Tibial artery (tissue), 4 donors: ENCODE results near the gene MMD2.

Experiments used
- DNase-seq, 2 donors: peaks; one replicate each; pipeline ENCODE4 v3.0.0-alpha.2; 2019
- H3K27ac ChIP-seq, 2 donors: fragments of 200-600 bp; sonication (generic) in 1 of 2; 1 replicate in 1 of 2; 2 replicates in 1 of 2; pipeline ENCODE4 v1.5.1; 2018 to 2019; ENCODE audit warnings: mild to moderate bottlenecking in 1 of 2
- H3K27me3 ChIP-seq, 2 donors: fragments of 200-600 bp; sonication (generic) in 1 of 2; one replicate each; pipeline versions ENCODE4 v1.5.1 to v1.6.0; 2016 to 2019
- H3K36me3 ChIP-seq, 3 donors: fragments of 200-600 bp; sonication (generic) in 2 of 3; one replicate each; pipeline ENCODE4 v1.5.1; 2016 to 2019; ENCODE audit warnings: mild to moderate bottlenecking in 2 of 3
- H3K4me1 ChIP-seq, 4 donors: fragments of 200-600 bp; sonication (generic) in 2 of 4; 1 replicate in 3 of 4; 2 replicates in 1 of 4; pipeline ENCODE4 v1.5.1; 2016 to 2019
- H3K4me3 ChIP-seq, 2 donors: fragments of 200-600 bp; sonication (generic) in 1 of 2; 1 replicate in 1 of 2; 2 replicates in 1 of 2; pipeline ENCODE4 v1.5.1; 2018 to 2019; ENCODE audit warnings: mild to moderate bottlenecking in 2 of 2
- H3K9me3 ChIP-seq, 3 donors: fragments of 200-600 bp; sonication (generic) in 1 of 3; one replicate each; pipeline ENCODE4 v1.5.1; 2016 to 2019
- intact Hi-C: fragments of 100-400 bp; cut with DNase I; formaldehyde crosslinking; loops from one replicate; pipeline ENCODE4 v1.15.0; 2023; ENCODE audit warnings: low total_unique reads
- TF ChIP-seq, protein P1 (sequence below), 2 experiments: fragments of 200-600 bp in 1 of 2; fragments of 450-650 bp in 1 of 2; IDR thresholded peaks; one replicate each; pipeline ENCODE4 v1.5.1; 2017 to 2019; ENCODE audit warnings: antibody characterized with exemption in 2 of 2, mild to moderate bottlenecking in 1 of 2, moderate library complexity in 1 of 2

Gene MMD2

DNA sequence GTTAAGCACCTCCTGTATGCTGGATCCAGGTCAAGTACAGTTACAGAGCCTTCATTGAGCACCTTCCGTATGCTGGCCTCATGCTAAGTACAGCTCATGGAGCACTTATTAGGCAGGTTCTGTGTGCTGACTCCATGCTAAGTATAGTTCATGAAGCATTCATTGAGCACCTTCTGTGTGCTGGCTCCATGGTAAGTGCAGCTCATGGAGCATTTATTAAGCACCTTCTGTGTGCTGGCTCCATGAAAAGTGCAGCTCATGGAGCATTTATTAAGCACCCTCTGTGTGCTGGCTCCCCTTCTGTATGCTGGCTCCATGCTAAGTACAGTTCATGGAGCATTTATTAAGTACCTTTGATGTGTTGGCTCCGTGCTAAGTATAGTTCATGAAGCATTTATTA lies 30.5 kb downstream of the MMD2 start:
- Histone ChIP-seq H3K27ac (no peak overlapping the region), H3K9me3 (no peaks in the 10 kb centered on the region), H3K4me3 (no peak overlapping the region), H3K4me1 (no peaks in the 10 kb centered on the region), H3K27me3 (peaks cover 0 to 41% of the 10 kb centered on the region in 2 donors), H3K36me3 (no peaks in the 10 kb centered on the region)
- DNase-seq = no peak
- TF ChIP-seq, protein P1, sequence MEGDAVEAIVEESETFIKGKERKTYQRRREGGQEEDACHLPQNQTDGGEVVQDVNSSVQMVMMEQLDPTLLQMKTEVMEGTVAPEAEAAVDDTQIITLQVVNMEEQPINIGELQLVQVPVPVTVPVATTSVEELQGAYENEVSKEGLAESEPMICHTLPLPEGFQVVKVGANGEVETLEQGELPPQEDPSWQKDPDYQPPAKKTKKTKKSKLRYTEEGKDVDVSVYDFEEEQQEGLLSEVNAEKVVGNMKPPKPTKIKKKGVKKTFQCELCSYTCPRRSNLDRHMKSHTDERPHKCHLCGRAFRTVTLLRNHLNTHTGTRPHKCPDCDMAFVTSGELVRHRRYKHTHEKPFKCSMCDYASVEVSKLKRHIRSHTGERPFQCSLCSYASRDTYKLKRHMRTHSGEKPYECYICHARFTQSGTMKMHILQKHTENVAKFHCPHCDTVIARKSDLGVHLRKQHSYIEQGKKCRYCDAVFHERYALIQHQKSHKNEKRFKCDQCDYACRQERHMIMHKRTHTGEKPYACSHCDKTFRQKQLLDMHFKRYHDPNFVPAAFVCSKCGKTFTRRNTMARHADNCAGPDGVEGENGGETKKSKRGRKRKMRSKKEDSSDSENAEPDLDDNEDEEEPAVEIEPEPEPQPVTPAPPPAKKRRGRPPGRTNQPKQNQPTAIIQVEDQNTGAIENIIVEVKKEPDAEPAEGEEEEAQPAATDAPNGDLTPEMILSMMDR (IDR thresholded peaks at IDR 0.05) = no peak
- intact Hi-C loops = no loop called here

DNA sequence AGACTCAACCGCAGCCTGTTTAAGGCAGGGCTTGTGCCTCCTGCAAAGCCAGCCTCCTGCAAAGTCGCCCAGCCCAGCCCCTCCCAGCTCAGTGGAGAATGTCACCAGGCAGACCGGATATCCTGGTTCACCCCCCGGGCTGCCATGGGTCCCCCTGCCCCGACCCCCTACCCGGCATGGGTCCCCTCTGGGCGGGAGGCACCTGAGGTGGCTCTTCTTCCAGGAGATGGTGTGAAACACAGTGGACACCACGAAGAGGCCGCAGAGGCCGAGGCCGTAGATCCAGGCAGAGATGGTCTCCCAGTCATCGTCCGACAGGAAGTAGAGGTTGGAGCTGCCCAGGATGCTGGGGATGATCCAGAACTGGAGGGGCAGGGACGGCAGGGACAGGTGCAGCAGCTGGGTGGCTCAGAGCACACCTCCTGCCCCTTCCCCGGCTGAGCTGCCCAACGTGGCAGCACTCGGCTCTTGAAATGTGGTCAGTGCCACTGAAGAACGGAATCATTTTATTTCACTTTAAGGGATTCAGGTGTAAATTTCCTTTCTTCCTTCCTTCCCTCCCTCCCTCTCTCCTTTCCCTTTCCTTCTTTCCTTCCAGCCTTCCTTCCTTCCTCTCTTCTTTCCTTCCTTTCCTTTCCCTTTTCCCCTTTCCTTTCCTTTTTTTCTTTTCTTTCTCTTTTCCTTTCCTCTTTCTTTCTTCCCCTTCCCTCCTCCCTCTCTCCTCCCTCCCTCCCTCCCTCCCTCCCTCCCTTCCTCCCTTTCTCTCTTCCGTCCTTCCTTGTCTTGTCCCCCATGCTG lies 38.8 kb downstream of the MMD2 start:
- no peaks in the 10 kb centered on the region for H3K36me3 ChIP-seq
- no peak for DNase-seq
- no peak overlapping the region for H3K4me3 ChIP-seq
- TF ChIP-seq, protein P1 (IDR thresholded peaks at IDR 0.05) = no peak
- no peak overlapping the region for H3K27ac ChIP-seq
- no peaks in the 10 kb centered on the region for H3K9me3 ChIP-seq
- no peaks in the 10 kb centered on the region for H3K4me1 ChIP-seq
- intact Hi-C loops = no loop called here
- H3K27me3 ChIP-seq = peaks cover 0 to 22% of the 10 kb centered on the region in 2 donors

DNA sequence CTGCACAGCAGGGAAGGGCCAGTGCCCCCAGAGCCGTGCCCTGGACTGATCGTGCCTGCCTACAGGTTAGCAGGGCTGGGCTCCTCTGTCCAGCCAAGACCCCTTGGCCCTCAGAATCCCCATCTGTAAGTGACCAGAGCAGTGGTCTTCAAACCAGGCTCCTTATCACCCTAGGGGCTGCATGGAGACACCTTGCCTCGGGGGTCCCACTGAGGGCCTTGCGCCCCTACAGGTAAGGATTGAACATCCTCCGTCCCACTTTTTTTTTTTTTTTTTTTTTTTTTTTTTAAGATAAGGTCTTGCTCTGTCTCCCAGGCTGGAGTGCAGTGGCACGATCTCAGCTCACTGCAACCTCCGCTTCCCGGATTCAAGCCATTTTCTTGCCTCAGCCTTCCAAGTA lies 42.9 kb downstream of the MMD2 start:
- H3K27me3 ChIP-seq = peaks cover 0 to 15% of the 10 kb centered on the region in 2 donors
- H3K9me3 ChIP-seq = no peaks in the 10 kb centered on the region
- intact Hi-C loops = no loop called here
- no peak overlapping the region for H3K4me3 ChIP-seq
- TF ChIP-seq, protein P1 (IDR thresholded peaks at IDR 0.05) = no peak
- H3K27ac ChIP-seq = no peak overlapping the region
- DNase-seq = no peak
- H3K36me3 ChIP-seq = no peaks in the 10 kb centered on the region
- no peaks in the 10 kb centered on the region for H3K4me1 ChIP-seq

DNA sequence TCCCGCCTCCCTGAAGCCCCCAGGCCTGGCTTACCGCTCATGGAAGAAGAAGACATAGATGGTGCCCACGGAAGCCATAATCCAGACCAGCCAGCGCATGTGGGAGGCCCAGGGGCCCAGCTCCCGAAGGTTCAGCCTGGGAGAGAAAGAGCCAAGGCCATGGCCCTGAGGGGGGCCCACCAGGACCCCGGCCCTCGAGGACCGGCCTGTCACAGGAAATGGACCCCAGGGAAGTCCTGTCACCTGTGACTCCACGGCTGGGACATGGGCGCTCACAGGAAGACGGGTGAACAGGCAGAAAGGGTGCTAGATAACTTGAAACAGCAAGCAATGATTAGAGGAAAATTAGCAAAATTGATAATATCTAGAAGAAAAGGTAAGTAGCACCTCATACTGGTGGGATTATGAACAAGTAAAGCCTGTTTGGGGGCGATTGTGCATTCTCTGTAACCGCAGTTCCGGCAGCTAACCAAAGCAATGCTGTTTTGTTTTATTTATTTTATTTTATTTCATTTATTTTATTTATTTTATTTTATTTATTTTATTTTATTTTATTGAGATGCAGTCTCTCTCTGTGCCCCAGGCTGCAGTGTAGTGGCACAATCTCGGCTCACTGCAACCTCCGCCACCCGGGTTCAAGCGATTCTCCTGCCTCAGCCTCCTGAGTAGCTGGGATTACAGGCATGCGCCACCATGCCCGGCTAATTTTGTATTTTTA lies 47.7 kb downstream of the MMD2 start:
- H3K4me1 ChIP-seq = no peaks in the 10 kb centered on the region
- TF ChIP-seq, protein P1 (IDR thresholded peaks at IDR 0.05) = no peak
- H3K27ac ChIP-seq = no peak overlapping the region
- H3K9me3 ChIP-seq = no peaks in the 10 kb centered on the region
- intact Hi-C loops = no loop called here
- peaks cover 0 to 6% of the 10 kb centered on the region in 2 donors for H3K27me3 ChIP-seq
- H3K4me3 ChIP-seq = no peak overlapping the region
- no peaks in the 10 kb centered on the region for H3K36me3 ChIP-seq
- no peak for DNase-seq

DNA sequence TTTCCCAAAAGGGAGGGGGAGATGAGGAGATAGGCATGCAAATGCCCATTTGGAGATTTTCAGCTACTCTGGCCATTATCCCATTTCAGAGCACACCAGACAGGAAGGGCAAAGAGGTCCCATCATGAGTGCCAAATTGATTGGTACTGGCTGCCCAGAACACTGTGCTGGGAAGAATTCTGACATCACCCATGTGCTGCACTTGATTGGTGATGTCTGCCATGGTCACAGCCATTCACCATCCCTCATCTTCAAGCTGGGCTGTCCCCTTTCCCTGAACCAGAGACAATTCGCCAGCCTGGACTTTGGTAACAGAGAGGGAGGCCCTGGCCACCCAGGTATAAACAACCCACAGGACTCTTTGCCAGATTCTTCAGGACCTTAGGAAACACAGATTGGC lies 52.3 kb downstream of the MMD2 start:
- Histone ChIP-seq H3K4me3 (no peak overlapping the region), H3K27me3 (peaks cover 0 to 42% of the 10 kb centered on the region in 2 donors), H3K27ac (no peak overlapping the region), H3K4me1 (no peaks in the 10 kb centered on the region), H3K9me3 (no peaks in the 10 kb centered on the region), H3K36me3 (no peaks in the 10 kb centered on the region)
- TF ChIP-seq, protein P1 (IDR thresholded peaks at IDR 0.05) = no peak
- intact Hi-C loops = no loop called here
- DNase-seq = no peak
